ENCODE measurements around the gene SARS2. TPM values are rescaled to one million over a fixed set of nuclear protein-coding genes. Genes with fewer than 3 reads are reported as not detected.

The SARS2 gene
- total RNA-seq, 1 donor from 2014 or later = 42.2 TPM

GRCh38 chr19:38907670-38908069, 22.9 kb downstream of the SARS2 start:
- no peak for DNase-seq (ENCODE audit: low read depth)
- H3K4me3 ChIP-seq (ENCODE audit: low read depth, low read length) = no peak overlapping the region
- no peak for TF ChIP-seq CTCF (conservative IDR thresholded peaks at IDR 0.05; ENCODE audit: low read depth, low read length)

GRCh38 chr19:38907227-38907626, 23.3 kb downstream of the SARS2 start:
- no peak for TF ChIP-seq CTCF (conservative IDR thresholded peaks at IDR 0.05; ENCODE audit: low read depth, low read length)
- H3K4me3 ChIP-seq (ENCODE audit: low read depth, low read length) = no peak overlapping the region
- DNase-seq (ENCODE audit: low read depth) = no peak

GRCh38 chr19:38905620-38906019, 24.9 kb downstream of the SARS2 start:
- no peak overlapping the region for H3K4me3 ChIP-seq (ENCODE audit: low read depth, low read length)
- TF ChIP-seq CTCF (conservative IDR thresholded peaks at IDR 0.05; ENCODE audit: low read depth, low read length) = no peak
- no peak for DNase-seq (ENCODE audit: low read depth)

GRCh38 chr19:38904581-38905539, 25.7 kb downstream of the SARS2 start:
- no peak for TF ChIP-seq CTCF (conservative IDR thresholded peaks at IDR 0.05; ENCODE audit: low read depth, low read length)
- H3K4me3 ChIP-seq (ENCODE audit: low read depth, low read length) = no peak overlapping the region
- DNase-seq (ENCODE audit: low read depth) = no peak

- no peak for TF ChIP-seq CTCF (conservative IDR thresholded peaks at IDR 0.05; ENCODE audit: low read depth, low read length)
- DNase-seq (ENCODE audit: low read depth) = no peak
- no peak overlapping the region for H3K4me3 ChIP-seq (ENCODE audit: low read depth, low read length)
Measured at GRCh38 chr19:38901683-38902082, 28.9 kb downstream of the SARS2 start.

GRCh38 chr19:38900743-38901190, 29.8 kb downstream of the SARS2 start:
- DNase-seq (ENCODE audit: low read depth) = no peak
- TF ChIP-seq CTCF (conservative IDR thresholded peaks at IDR 0.05; ENCODE audit: low read depth, low read length) = no peak
- peak overlapping the region; percentile 83 for H3K4me3 ChIP-seq (ENCODE audit: low read depth, low read length)
